ENCODE data around the gene RNASEH2A.
"Not testable (repeated sequence)": the region's sequence is repeated elsewhere in the genome, so short reads cannot be mapped to it uniquely, and the experiment has no call there.

The RNASEH2A gene

GRCh38 chr19:12802267-12803106 is 3.9 kb upstream of the RNASEH2A start:
- no peaks in the 10 kb centered on the region for H3K9me3 ChIP-seq (ENCODE audit: low read length)
- peaks cover 21% of the 10 kb centered on the region for H3K36me3 ChIP-seq (ENCODE audit: insufficient read depth, low read length)
- H3K4me1 ChIP-seq (ENCODE audit: insufficient read depth, low read length) = peaks cover 30% of the 10 kb centered on the region
- H3K27me3 ChIP-seq (ENCODE audit: insufficient read depth, low read length) = no peaks in the 10 kb centered on the region
- peak overlapping the region; percentile 77 for H2AFZ ChIP-seq (ENCODE audit: low read depth, low read length)
- peak overlapping the region; percentile 90 for H3K4me3 ChIP-seq (ENCODE audit: low read length)

GRCh38 chr19:12804051-12804450 is 2.3 kb upstream of the RNASEH2A start:
- no peaks in the 10 kb centered on the region for H3K27me3 ChIP-seq (ENCODE audit: insufficient read depth, low read length)
- H3K4me1 ChIP-seq (ENCODE audit: insufficient read depth, low read length) = peaks cover 30% of the 10 kb centered on the region
- H3K9me3 ChIP-seq (ENCODE audit: low read length) = no peaks in the 10 kb centered on the region
- H3K4me3 ChIP-seq (ENCODE audit: low read length) = no peak overlapping the region
- H3K36me3 ChIP-seq (ENCODE audit: insufficient read depth, low read length) = peaks cover 27% of the 10 kb centered on the region
- H2AFZ ChIP-seq (ENCODE audit: low read depth, low read length) = no peak overlapping the region

GRCh38 chr19:12815088-12815487 is 8.7 kb downstream of the RNASEH2A start:
- Histone ChIP-seq H3K9me3 (ENCODE audit: low read length) (no peaks in the 10 kb centered on the region), H2AFZ (ENCODE audit: low read depth, low read length) (no peak overlapping the region), H3K4me1 (ENCODE audit: insufficient read depth, low read length) (no peaks in the 10 kb centered on the region), H3K27me3 (ENCODE audit: insufficient read depth, low read length) (no peaks in the 10 kb centered on the region), H3K36me3 (ENCODE audit: insufficient read depth, low read length) (peaks cover 33% of the 10 kb centered on the region), H3K4me3 (ENCODE audit: low read length) (no peak overlapping the region)

- H3K4me3 ChIP-seq (ENCODE audit: low read length); H3K4me1 ChIP-seq (ENCODE audit: insufficient read depth, low read length); H2AFZ ChIP-seq (ENCODE audit: low read depth, low read length); H3K9me3 ChIP-seq (ENCODE audit: low read length); H3K27me3 ChIP-seq (ENCODE audit: insufficient read depth, low read length): not testable (repeated sequence)
- H3K36me3 ChIP-seq (ENCODE audit: insufficient read depth, low read length) = peaks cover 22% of the 10 kb centered on the region
Observed at GRCh38 chr19:12817188-12817587, 10.8 kb downstream of the RNASEH2A start.

GRCh38 chr19:12817810-12818209 is 11.4 kb downstream of the RNASEH2A start:
- not testable (repeated sequence) for H3K4me3 ChIP-seq (ENCODE audit: low read length); H3K4me1 ChIP-seq (ENCODE audit: insufficient read depth, low read length); H2AFZ ChIP-seq (ENCODE audit: low read depth, low read length); H3K9me3 ChIP-seq (ENCODE audit: low read length); H3K27me3 ChIP-seq (ENCODE audit: insufficient read depth, low read length)
- peaks cover 19% of the 10 kb centered on the region for H3K36me3 ChIP-seq (ENCODE audit: insufficient read depth, low read length)

GRCh38 chr19:12821761-12822160 is 15.4 kb downstream of the RNASEH2A start:
- Histone ChIP-seq H2AFZ (ENCODE audit: low read depth, low read length) (no peak overlapping the region), H3K9me3 (ENCODE audit: low read length) (no peaks in the 10 kb centered on the region), H3K4me3 (ENCODE audit: low read length) (no peak overlapping the region), H3K27me3 (ENCODE audit: insufficient read depth, low read length) (peaks cover 6% of the 10 kb centered on the region), H3K4me1 (ENCODE audit: insufficient read depth, low read length) (no peaks in the 10 kb centered on the region), H3K36me3 (ENCODE audit: insufficient read depth, low read length) (no peaks in the 10 kb centered on the region)

GRCh38 chr19:12825254-12826131 is 19.1 kb downstream of the RNASEH2A start:
- H3K27me3 ChIP-seq (ENCODE audit: insufficient read depth, low read length) = peaks cover 23% of the 10 kb centered on the region
- H3K4me3 ChIP-seq (ENCODE audit: low read length) = no peak overlapping the region
- H3K36me3 ChIP-seq (ENCODE audit: insufficient read depth, low read length) = no peaks in the 10 kb centered on the region
- H3K9me3 ChIP-seq (ENCODE audit: low read length) = no peaks in the 10 kb centered on the region
- H3K4me1 ChIP-seq (ENCODE audit: insufficient read depth, low read length) = no peaks in the 10 kb centered on the region
- H2AFZ ChIP-seq (ENCODE audit: low read depth, low read length) = no peak overlapping the region

- no peaks in the 10 kb centered on the region for H3K36me3 ChIP-seq (ENCODE audit: insufficient read depth, low read length)
- no peak overlapping the region for H2AFZ ChIP-seq (ENCODE audit: low read depth, low read length)
- no peaks in the 10 kb centered on the region for H3K9me3 ChIP-seq (ENCODE audit: low read length)
- H3K4me1 ChIP-seq (ENCODE audit: insufficient read depth, low read length) = peaks cover 9% of the 10 kb centered on the region
- peaks cover 36% of the 10 kb centered on the region for H3K27me3 ChIP-seq (ENCODE audit: insufficient read depth, low read length)
- H3K4me3 ChIP-seq (ENCODE audit: low read length) = no peak overlapping the region
Observed at GRCh38 chr19:12828494-12828893, 22.1 kb downstream of the RNASEH2A start.

GRCh38 chr19:12833418-12833737 is 27.0 kb downstream of the RNASEH2A start:
- peaks cover 52% of the 10 kb centered on the region for H3K27me3 ChIP-seq (ENCODE audit: insufficient read depth, low read length)
- peaks cover 17% of the 10 kb centered on the region for H3K4me1 ChIP-seq (ENCODE audit: insufficient read depth, low read length)
- H2AFZ ChIP-seq (ENCODE audit: low read depth, low read length) = no peak overlapping the region
- H3K9me3 ChIP-seq (ENCODE audit: low read length) = no peaks in the 10 kb centered on the region
- no peaks in the 10 kb centered on the region for H3K36me3 ChIP-seq (ENCODE audit: insufficient read depth, low read length)
- H3K4me3 ChIP-seq (ENCODE audit: low read length) = peak overlapping the region; percentile 44

- H2AFZ ChIP-seq (ENCODE audit: low read depth, low read length) = peak overlapping the region; percentile 44
- peaks cover 19% of the 10 kb centered on the region for H3K4me1 ChIP-seq (ENCODE audit: insufficient read depth, low read length)
- H3K27me3 ChIP-seq (ENCODE audit: insufficient read depth, low read length) = peaks cover 46% of the 10 kb centered on the region
- no peaks in the 10 kb centered on the region for H3K36me3 ChIP-seq (ENCODE audit: insufficient read depth, low read length)
- no peaks in the 10 kb centered on the region for H3K9me3 ChIP-seq (ENCODE audit: low read length)
- peak overlapping the region; percentile 49 for H3K4me3 ChIP-seq (ENCODE audit: low read length)
Observed at GRCh38 chr19:12833738-12834565, 27.6 kb downstream of the RNASEH2A start.

- H3K9me3 ChIP-seq (ENCODE audit: low read length) = no peaks in the 10 kb centered on the region
- H3K27me3 ChIP-seq (ENCODE audit: insufficient read depth, low read length) = peaks cover 42% of the 10 kb centered on the region
- H3K36me3 ChIP-seq (ENCODE audit: insufficient read depth, low read length) = no peaks in the 10 kb centered on the region
- peak within 1 kb of the TSS; percentile 49 for H3K4me3 ChIP-seq (ENCODE audit: low read length)
- peak within 1 kb of the TSS; percentile 44 for H2AFZ ChIP-seq (ENCODE audit: low read depth, low read length)
- H3K4me1 ChIP-seq (ENCODE audit: insufficient read depth, low read length) = peaks cover 23% of the 10 kb centered on the region
Observed at GRCh38 chr19:12834566-12834943, 28.2 kb downstream of the RNASEH2A start, which contains the start of gene RTBDN. RTBDN (minus strand) TSS chr19:12834579; CDS start chr19:12829979, 4,600 bp downstream.

- no peaks in the 10 kb centered on the region for H3K9me3 ChIP-seq (ENCODE audit: low read length)
- no peak overlapping the region for H3K4me3 ChIP-seq (ENCODE audit: low read length)
- H3K27me3 ChIP-seq (ENCODE audit: insufficient read depth, low read length) = peaks cover 36% of the 10 kb centered on the region
- peaks cover 23% of the 10 kb centered on the region for H3K4me1 ChIP-seq (ENCODE audit: insufficient read depth, low read length)
- H3K36me3 ChIP-seq (ENCODE audit: insufficient read depth, low read length) = no peaks in the 10 kb centered on the region
- H2AFZ ChIP-seq (ENCODE audit: low read depth, low read length) = no peak overlapping the region
Observed at GRCh38 chr19:12834976-12835757, 28.8 kb downstream of the RNASEH2A start.

Data from neuron (in vitro differentiated cells).